ENCODE measurements around the gene APEH.

GRCh38 chr3:49662720-49663413 is 11.3 kb upstream of the APEH start:
- TF ChIP-seq CTCF (IDR thresholded peaks at IDR 0.05): no peak
- no peak for TF ChIP-seq POLR2A (IDR thresholded peaks at IDR 0.05)

All from testis (tissue), 2 donors.